SU-DHL-6 (cell line): ENCODE measurements around the gene EID2B.

ENCODE experiments used
- EZH2phosphoT487 ChIP-seq: fragments of 200-600 bp; sonication (generic), shearing (Covaris generic); conservative IDR thresholded peaks from 2 replicates; pipeline ENCODE4 v1.6.1; 2018; ENCODE audit warnings: mild to moderate bottlenecking, antibody characterized with exemption, low read length, moderate library complexity, mixed read lengths
- TF ChIP-seq, protein P1 (sequence below): fragments of 200-600 bp; sonication (generic); IDR thresholded peaks from one replicate; pipeline ENCODE4 v1.5.1; 2017; ENCODE audit warnings: antibody characterized with exemption, mild to moderate bottlenecking, low read length, moderate library complexity; ENCODE audit not compliant: insufficient read depth, poor library complexity, severe bottlenecking

DNA sequence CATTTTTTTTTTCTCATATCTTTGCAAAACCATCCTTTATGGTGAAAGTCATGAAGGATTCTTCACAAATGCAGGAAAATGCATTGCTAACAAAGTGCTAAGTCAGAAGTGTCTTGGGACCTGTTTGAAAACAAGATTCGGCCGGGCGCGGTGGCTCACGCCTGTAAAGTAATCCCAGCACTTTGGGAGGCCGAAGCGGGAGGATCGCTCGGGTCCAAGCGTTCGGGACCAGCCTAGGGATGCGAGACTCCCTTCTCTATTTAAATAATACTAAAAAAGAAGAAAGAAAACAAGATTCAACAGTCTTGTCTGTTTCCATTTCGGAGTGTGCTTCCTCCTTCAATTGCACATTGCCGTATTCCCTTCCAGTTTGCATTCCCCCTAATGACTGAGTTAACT is 819 bp downstream of the EID2B start:
- TF ChIP-seq EZH2phosphoT487: no peak
- TF ChIP-seq, protein P1, sequence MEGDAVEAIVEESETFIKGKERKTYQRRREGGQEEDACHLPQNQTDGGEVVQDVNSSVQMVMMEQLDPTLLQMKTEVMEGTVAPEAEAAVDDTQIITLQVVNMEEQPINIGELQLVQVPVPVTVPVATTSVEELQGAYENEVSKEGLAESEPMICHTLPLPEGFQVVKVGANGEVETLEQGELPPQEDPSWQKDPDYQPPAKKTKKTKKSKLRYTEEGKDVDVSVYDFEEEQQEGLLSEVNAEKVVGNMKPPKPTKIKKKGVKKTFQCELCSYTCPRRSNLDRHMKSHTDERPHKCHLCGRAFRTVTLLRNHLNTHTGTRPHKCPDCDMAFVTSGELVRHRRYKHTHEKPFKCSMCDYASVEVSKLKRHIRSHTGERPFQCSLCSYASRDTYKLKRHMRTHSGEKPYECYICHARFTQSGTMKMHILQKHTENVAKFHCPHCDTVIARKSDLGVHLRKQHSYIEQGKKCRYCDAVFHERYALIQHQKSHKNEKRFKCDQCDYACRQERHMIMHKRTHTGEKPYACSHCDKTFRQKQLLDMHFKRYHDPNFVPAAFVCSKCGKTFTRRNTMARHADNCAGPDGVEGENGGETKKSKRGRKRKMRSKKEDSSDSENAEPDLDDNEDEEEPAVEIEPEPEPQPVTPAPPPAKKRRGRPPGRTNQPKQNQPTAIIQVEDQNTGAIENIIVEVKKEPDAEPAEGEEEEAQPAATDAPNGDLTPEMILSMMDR: no peak
